Kidney (tissue), 14 donors: ENCODE data around the gene GADD45GIP1. TPM values are rescaled to one million over a fixed set of nuclear protein-coding genes. Genes with fewer than 3 reads are reported as not detected.

Experiments
- DNase-seq, 5 donors: peaks; one replicate each; pipeline ENCODE4 v3.0.0-alpha.2; 2013 to 2020
- FAIRE-seq: peaks from 2 replicates; lab custom pipeline; 2012; peaks lifted over from hg19 to GRCh38; lab: Jason Lieb, UNC
- H3K27ac ChIP-seq, 2 donors: one replicate each; pipeline ENCODE4 v1.7.0; 2013; ENCODE audit warnings: low read depth in 2 of 2, low read length in 2 of 2, inconsistent platforms in 1 of 2
- H3K27me3 ChIP-seq: one replicate; pipeline ENCODE4 v1.7.1; 2013; ENCODE audit warnings: low read length, inconsistent platforms; ENCODE audit not compliant: control insufficient read depth, insufficient read depth
- H3K36me3 ChIP-seq, 3 donors: one replicate each; pipeline versions ENCODE4 v1.7.0 to v1.7.1; 2013; ENCODE audit warnings: low read length in 3 of 3, control low read depth in 1 of 3, inconsistent platforms in 1 of 3; ENCODE audit not compliant: insufficient read depth in 3 of 3, control insufficient read depth in 2 of 3
- H3K4me1 ChIP-seq, 3 donors: one replicate each; pipeline versions ENCODE4 v1.7.0 to v1.7.1; 2013; ENCODE audit warnings: low read length in 3 of 3, inconsistent platforms in 1 of 3, low read depth in 1 of 3; ENCODE audit not compliant: control insufficient read depth in 2 of 3, insufficient read depth in 2 of 3
- H3K4me3 ChIP-seq, 3 donors: one replicate each; pipeline versions ENCODE4 v1.7.0 to v1.8.1; 2013; ENCODE audit warnings: low read length in 3 of 3, control low read depth in 1 of 3, inconsistent platforms in 1 of 3
- H3K9ac ChIP-seq, 3 donors: one replicate each; pipeline versions ENCODE4 v1.7.0 to v1.7.1; 2013; ENCODE audit warnings: low read length in 3 of 3, control low read depth in 1 of 3, inconsistent platforms in 1 of 3
- H3K9me3 ChIP-seq, 3 donors: one replicate each; pipeline versions ENCODE4 v1.7.0 to v1.7.1; 2013; ENCODE audit warnings: low read length in 3 of 3, control low read depth in 1 of 3, inconsistent platforms in 1 of 3; ENCODE audit not compliant: control insufficient read depth in 2 of 3, insufficient read depth in 1 of 3
- CTCF ChIP-seq: IDR thresholded peaks from 3 replicates; pipeline ENCODE4 v1.5.1; 2012; ENCODE audit warnings: mild to moderate bottlenecking, moderate library complexity, borderline replicate concordance; ENCODE audit not compliant: insufficient read depth; ENCODE audit errors: extremely low read depth
- intact Hi-C: fragments of 100-400 bp; cut with DNase I; formaldehyde crosslinking; loops from one replicate; pipeline ENCODE4 v1.11.1; 2022
- polyA plus RNA-seq: library from polyadenylated mRNA; stranded (reverse); fragments of 350-450 nt; fragmentation: Illumina TruSeq; extraction: RNeasy Lipid Tissue Mini Kit (QIAGEN cat#74804); gene quantifications from one replicate; pipeline ENCODE4 v1.2.3, GENCODE V29; 2014; ENCODE audit warnings: low read depth, low replicate concordance; ENCODE audit not compliant: insufficient read depth
- total RNA-seq: library from RNA; stranded (reverse); fragmentation: NEBNext Ultra II Directional; extraction: Animal tissue kit (Norgen Biotek cat#: 25700); gene quantifications from one replicate; pipeline ENCODE4 v1.2.1, GENCODE V29; 2021
- donor health status: control.
- donor health status: control.
- donor health status: control.
- donor health status: control.
- donor health status: control.
- donor health status: DM: yes; HTN: yes; CAD: no.
- donor health status: Normal renal cell carcinoma (clear cell type).

GADD45GIP1 gene
- total and polyA plus RNA-seq, 2 donors from 2014 or later = 18.4 to 71.3 TPM

DNA sequence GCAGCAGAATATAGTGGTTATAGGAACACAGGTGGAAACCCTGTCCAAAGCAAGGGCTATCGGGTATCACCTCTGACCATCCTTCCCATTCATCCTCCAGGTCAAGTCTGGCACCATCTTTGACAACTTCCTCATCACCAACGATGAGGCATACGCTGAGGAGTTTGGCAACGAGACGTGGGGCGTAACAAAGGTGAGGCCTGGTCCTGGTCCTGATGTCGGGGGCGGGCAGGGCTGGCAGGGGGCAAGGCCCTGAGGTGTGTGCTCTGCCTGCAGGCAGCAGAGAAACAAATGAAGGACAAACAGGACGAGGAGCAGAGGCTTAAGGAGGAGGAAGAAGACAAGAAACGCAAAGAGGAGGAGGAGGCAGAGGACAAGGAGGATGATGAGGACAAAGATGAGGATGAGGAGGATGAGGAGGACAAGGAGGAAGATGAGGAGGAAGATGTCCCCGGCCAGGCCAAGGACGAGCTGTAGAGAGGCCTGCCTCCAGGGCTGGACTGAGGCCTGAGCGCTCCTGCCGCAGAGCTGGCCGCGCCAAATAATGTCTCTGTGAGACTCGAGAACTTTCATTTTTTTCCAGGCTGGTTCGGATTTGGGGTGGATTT, 13.5 kb downstream of the GADD45GIP1 start:
- Histone ChIP-seq H3K36me3 (peaks cover 21 to 34% (median 27%) of the 10 kb centered on the region in 3 donors), H3K27ac (no peak overlapping the region), H3K27me3 (no peaks in the 10 kb centered on the region), H3K4me1 (peaks cover 0 to 41% (median 26%) of the 10 kb centered on the region in 3 donors), H3K4me3 (no peak overlapping the region), H3K9me3 (no peaks in the 10 kb centered on the region), H3K9ac (no peak overlapping the region)
- DNase-seq (no peak), FAIRE-seq (no peak)
- no peak for TF ChIP-seq CTCF
- intact Hi-C loops = no loop called here

DNA sequence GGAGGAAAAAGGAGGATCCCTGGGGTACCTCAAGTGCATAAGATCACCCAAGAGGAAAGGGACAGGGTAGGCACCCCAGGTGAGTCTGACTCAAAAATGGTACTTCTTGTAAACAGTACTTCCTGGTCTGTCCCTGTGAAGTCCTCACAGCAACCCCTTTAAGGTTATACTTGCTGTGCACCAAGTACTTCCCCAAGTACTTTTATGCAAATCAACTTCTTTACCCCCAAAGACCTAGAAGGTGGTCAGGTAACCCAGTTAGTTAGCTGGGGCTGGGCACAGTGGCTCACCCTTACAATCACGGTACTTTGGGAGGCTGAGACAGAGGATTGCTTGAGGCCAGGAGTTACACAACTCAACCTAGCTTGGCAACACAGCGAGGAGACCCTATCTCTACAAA, 16.1 kb downstream of the GADD45GIP1 start:
- Histone ChIP-seq H3K9ac (no peak overlapping the region), H3K4me1 (peaks cover 0 to 33% (median 26%) of the 10 kb centered on the region in 3 donors), H3K27ac (no peak overlapping the region), H3K27me3 (no peaks in the 10 kb centered on the region), H3K36me3 (peaks cover 18 to 34% (median 21%) of the 10 kb centered on the region in 3 donors), H3K9me3 (no peaks in the 10 kb centered on the region), H3K4me3 (peak overlapping the region in 1 of 3 donors; percentile 6)
- no peak for TF ChIP-seq CTCF
- intact Hi-C loops = no loop called here
- no peak for FAIRE-seq
- DNase-seq = no peak

DNA sequence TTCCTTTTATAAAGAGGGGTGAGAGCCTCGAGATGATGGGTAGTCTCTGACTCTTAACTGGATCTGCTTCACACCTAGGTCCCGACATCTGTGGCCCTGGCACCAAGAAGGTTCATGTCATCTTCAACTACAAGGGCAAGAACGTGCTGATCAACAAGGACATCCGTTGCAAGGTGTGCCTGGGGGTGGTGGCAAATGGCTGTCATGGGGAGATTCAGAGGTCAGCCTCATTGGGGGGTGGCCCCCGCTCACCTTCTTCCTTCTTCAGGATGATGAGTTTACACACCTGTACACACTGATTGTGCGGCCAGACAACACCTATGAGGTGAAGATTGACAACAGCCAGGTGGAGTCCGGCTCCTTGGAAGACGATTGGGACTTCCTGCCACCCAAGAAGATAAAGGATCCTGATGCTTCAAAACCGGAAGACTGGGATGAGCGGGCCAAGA, 17.0 kb downstream of the GADD45GIP1 start:
- Histone ChIP-seq H3K36me3 (peaks cover 18 to 34% (median 21%) of the 10 kb centered on the region in 3 donors), H3K9me3 (no peaks in the 10 kb centered on the region), H3K4me1 (peaks cover 0 to 33% (median 26%) of the 10 kb centered on the region in 3 donors), H3K27me3 (no peaks in the 10 kb centered on the region), H3K9ac (peak overlapping the region in 1 of 3 donors; percentile 91), H3K4me3 (peak overlapping the region; percentile 22 to 91 (median 91)), H3K27ac (no peak overlapping the region)
- intact Hi-C loops = no loop called here
- no peak for TF ChIP-seq CTCF
- FAIRE-seq (no peak), DNase-seq (peak in 1 of 5 donors; percentile 54)
